HG03432 (cell line): Measurements from ENCODE around the gene GNAT3.

Experiments
- ATAC-seq: cut with Tn5 transposase; IDR thresholded peaks from one replicate; pipeline ENCODE4 v1.9.1; 2021; ENCODE audit warnings: mild to moderate bottlenecking, moderate library complexity; ENCODE audit not compliant: unreplicated experiment

Gene GNAT3

GRCh38 chr7:80511964-80512363 is at the start of gene GNAT3:
Gene GNAT3, minus strand, starts transcription at chr7:80512064. Its CDS starts 138 bp downstream, at chr7:80511926.
- no peak for ATAC-seq

DNA sequence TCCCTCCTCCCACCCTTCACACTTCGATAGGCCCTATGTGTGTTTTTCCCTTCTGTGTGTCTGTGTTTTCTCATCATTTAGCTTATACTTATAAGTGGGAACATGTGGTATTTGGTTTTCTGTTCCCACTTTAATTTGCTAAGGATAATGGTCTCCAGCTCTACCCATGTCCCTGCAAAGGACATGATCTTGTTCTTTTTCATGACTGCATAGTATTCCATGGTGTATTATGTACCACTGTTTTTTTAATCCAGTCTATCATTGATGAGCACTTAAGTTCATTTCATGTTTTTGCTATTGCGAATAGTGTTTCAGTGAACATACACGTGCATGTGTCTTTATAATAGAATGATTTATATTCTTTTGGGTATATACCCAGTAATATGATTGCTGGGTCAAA is 46.3 kb upstream of the GNAT3 start:
- ATAC-seq = no peak

GRCh38 chr7:80552031-80552694 is 40.3 kb upstream of the GNAT3 start:
- ATAC-seq = no peak

- ATAC-seq = no peak
Observed at GRCh38 chr7:80550005-80550404, 38.1 kb upstream of the GNAT3 start.

- ATAC-seq = no peak
Observed at GRCh38 chr7:80548840-80549530, 37.1 kb upstream of the GNAT3 start.

GRCh38 chr7:80542398-80542797 is 30.5 kb upstream of the GNAT3 start:
- ATAC-seq = no peak

DNA sequence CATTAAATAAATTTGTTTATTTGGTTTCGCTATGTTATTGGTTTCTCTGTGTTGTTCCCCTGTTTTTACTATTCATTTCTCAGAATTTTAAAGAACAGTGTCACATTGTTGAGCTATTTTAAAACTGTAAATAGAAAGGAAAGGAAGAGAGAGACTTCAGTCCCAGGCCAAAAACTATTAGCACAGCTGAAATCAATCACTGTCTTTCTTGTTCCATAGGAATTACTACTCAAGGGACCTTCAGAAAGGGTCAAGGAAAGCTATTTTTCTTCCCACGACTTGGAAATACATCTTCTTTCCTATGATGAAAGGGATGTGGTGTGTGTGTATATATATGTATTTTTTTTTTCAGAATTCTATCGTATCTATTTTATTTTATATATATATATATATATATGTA is 29.0 kb upstream of the GNAT3 start:
- ATAC-seq = no peak

DNA sequence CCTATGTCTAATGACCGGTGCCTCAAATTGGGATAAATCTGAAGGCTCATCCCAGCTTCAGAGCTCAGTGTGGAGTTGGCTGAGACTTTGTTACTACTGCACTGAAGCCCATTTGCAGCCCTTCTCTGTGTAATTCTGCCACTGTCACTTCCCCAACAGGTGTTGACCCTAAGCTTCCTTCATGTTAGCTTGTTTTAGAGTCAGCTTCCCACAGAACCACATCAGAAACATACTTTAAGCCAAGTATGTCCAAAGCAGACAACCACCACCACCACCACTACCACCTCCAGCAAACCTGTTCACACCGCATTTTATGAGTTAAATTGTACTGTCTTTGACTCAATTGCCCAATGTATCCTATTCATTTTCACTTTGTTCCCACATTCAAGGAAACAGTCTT is 25.2 kb upstream of the GNAT3 start:
- ATAC-seq = no peak

DNA sequence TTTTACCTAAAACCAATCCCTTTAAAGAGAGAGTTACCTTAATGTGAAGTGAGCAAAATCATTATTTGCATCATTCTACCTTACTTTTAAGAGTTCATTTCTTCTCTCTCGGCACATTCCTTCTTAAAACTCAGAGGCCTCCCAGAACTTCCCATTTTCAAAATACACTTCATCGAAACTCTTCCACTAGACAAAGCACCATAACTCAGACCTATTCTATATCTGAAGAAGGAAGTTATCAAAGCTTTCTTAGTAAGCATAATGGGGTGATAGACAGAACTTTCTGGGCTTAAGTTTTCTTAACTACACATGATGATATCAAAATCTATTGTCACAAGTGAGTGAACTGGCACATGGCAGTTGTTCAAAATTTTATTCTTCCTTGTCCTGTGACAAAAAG is 24.6 kb upstream of the GNAT3 start:
- no peak for ATAC-seq

- no peak for ATAC-seq
Observed at GRCh38 chr7:80533287-80533686, 21.4 kb upstream of the GNAT3 start.

DNA sequence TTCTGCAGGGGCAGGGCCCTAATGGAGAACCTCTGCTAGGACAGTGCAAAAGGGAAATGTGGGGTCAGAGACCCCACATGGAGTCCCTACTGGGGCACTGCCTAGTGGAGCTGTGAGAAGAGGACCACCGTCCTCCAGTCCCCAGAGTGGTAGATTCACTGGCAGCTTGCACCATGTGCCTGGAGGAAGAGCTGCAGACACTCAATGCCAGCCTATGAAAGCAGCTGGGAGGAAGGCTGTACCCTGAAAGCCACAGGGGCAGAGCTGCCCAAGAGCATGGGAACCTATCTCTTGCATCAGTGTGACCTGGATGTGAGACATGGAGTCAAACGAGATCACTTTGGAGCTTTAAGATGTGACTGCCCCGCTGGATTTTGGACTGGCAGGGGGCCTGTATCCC is 20.3 kb upstream of the GNAT3 start:
- ATAC-seq = no peak

- ATAC-seq = no peak
Observed at GRCh38 chr7:80530136-80530535, 18.3 kb upstream of the GNAT3 start.

- ATAC-seq = no peak
Observed at GRCh38 chr7:80529362-80529761, 17.5 kb upstream of the GNAT3 start.

DNA sequence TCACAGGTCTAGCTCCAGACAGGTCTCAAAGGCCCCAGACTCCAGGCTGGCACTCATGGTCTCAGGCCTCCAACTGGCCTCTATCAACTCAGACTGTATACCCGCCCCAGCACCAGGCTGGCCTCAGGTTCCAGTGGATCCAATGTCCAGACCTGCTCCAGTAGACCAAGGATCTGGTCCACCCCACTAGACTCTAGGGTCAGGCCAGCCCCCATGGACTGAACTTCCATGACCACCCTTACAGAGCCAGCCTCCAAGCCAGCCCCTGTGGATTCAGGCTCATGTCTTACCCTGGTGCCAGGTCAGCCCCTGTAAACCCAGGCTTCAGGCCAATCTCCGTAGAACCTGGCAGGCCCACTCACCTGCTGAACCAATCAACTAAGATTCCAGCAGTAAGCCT is 16.8 kb upstream of the GNAT3 start:
- no peak for ATAC-seq

- ATAC-seq = no peak
Observed at GRCh38 chr7:80526472-80526871, 14.6 kb upstream of the GNAT3 start.

GRCh38 chr7:80524693-80525092 is 12.8 kb upstream of the GNAT3 start:
- no peak for ATAC-seq

DNA sequence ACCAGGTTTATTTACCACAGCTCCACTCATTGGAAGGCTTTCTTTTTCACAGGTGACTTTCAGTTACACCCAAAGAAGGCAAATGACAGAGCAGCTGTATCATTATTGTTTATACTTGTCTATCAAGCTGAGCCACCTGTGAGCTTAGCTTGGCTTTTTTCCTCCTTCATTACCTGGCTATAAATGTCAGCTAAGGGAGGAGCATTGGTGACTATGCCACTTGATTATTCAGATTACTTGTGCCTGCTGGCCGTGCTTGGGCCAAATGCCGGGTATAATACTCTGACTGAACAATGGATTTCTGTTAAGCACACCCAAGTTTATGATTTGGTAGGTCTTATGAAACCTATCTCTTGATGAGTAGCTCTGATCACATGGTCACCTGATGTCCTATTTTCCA is 9.9 kb upstream of the GNAT3 start:
- ATAC-seq = no peak

DNA sequence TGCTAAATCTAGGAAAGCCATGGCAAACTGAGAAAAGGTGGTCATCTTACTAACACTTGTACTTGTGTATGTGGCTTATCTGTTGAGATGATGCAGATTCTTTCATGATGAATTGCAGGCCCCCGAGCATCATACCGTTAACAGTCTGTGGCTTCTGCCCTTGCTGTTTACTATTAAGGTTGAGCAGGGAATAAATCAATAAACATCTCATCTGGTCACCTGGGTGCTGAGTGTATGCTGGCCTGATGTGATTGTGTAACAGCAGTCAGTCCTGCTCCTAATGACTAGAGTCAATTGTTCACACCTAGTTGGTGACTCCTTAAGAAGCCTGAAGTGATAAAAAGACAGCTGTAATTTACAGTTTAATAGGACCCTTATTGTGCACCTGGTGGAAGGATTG is 8.3 kb upstream of the GNAT3 start:
- no peak for ATAC-seq

DNA sequence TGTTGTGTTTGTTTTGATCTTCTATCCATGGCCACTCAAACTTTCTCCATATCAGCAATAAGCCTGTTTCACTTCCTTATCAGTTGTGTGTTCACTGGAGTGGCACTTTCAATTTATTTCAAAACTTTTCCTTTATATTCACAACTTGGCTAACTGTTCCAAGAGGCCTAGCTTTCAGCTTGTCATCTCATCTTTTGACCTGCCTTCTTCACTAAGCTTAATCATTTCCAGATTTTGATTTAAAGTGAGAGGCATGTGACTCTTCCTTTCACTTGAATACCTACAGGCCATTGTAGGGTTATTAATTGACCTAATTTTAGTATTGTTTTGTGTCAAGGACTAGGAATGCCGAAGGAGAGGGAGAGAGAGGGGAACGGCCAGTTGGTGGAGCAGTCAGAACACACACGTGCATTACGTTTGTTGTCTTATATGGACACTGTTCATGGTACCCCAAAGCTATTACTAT is 5.5 kb upstream of the GNAT3 start:
- no peak for ATAC-seq

DNA sequence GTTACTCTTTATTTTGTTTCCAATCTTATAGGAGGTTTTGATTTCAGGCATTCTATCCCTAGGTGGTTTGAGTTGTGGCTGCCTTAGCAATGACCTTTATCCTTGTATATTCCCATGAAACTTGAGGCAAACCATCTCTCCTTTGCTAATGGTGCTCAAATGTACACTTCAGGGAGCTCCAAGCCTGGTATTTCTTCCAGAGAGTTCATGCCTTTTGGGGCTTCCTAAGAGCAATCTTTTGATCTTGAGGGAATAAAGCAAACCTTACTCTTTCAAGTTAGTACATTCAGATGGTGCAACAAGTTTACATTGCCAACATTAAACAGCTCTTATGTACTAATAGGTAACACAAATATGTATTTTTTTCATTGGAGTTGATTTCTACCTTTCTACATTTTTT is 3.4 kb upstream of the GNAT3 start:
- ATAC-seq = no peak

DNA sequence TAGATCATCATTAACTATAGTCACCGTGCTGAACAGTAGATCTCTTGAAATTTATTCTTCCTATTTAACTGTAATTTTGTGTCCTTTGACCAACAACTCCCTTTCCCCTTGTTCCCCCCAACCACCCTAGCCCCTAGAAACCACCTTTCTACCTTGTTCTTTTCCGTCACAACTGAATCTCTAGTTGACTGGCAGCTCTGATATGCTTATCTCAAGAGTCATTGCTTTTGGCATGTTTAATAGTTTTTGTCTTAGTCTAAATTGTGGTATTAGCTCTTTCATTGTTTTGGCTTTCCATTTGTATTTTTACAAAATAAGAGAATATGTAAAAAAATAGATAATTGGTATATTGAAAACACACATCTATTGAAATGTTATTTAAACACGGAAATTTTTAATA is 1.8 kb downstream of the GNAT3 start:
- ATAC-seq = no peak

DNA sequence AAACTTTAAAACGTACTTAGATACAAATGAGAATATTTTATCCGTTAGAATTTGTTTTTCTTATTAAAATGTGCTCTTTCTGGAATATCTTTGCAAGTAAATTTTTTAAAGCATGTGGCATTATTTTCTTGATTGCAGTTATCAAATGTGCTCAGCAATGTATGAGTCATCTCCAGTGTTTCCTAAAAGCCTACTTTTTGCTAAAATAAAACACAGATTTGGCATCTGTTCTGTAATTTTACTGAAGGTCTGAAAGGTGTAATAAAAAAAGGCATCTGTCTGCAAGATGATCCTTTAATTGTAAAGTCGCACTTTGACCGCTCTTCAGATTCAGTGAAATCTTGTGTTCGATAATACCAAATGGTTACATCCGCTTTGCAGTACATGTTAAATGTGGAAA is 3.4 kb downstream of the GNAT3 start:
- no peak for ATAC-seq
